GM19193 (cell line): ENCODE results near the gene SNX5.
A peak's percentile ranks its signal among the peaks of the same experiment; 100 is the strongest.

Experiments used
- POLR2A ChIP-seq: IDR thresholded peaks from 4 replicates; pipeline ENCODE4 v1.6.1; 2011; ENCODE audit not compliant: insufficient read depth, insufficient read length; ENCODE audit errors: extremely low read depth

The SNX5 gene

DNA sequence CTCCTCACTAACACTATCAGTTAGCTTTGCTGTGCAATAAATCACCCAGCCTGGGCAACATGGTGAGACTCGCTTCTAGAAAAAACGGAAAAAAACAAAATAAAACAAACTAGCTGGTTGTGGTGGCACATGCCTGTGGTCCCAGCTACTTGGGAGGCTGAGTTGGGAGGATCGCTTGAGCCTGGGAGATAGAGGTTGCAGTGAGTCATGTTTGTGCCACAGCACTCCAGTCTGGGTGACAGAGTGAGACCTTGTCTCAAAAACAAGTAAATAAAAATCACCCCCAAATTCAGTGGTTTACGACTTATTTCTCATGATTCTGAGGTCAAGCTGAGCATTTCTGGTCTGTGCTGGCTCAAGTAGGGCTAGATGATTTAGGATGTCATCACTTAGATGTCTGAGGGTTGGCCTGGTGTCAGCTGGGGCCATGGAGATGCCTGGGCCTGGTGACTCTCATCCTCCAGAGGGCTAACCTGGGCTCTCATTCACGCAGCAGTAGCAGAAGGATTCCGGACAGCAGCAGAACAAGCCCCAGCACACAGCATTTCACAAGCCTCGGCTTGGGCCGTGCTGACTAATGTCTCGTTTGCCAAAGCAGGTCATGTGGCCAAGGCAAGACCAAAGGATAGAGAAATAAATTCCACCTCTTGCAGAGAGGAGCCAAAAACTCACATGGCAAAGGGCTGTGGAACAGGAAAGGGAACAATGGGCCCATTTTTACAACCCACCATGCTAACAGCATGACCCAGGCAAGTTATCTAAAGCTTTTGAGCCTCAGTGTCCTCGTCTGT, 32.7 kb upstream of the SNX5 start:
- no peak for TF ChIP-seq POLR2A

DNA sequence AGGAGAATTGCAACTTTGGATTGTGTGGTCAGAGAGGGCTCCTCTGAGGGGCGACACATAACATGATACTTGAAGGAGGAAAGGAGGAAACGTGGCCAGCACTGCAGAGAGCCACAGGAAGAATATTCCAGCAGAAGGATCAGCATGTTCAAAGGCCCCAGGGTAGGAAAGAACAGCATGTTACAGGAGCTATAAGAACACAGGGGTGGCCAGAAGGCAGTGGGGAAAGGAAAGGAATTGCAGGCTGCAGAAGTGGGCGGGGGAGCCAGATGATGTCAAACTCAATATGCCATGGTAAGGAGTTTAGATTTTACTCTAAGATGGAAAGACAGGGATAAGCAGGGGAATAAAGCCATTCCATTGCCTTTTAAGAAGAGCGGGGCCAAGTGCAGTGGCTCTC, 31.0 kb upstream of the SNX5 start:
- TF ChIP-seq POLR2A: no peak

DNA sequence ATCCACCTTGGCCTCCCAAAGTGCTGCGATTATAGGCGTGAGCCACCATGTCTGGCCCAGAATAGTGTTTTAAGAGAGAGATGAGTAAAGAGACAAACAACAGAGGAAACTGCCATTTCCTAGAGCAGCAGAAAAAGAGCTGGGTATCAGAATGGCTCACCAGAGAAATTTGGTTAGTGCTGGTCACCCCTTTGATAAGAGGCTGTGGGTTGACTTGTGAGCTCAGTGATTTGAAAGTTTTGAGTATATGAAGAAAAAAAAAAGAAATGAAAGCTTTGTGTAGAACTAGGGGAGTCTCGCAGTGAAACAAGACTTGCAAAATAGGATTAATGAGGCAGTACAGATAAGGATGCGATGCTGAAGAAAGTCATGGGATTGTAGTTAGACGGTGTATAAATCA, 29.9 kb upstream of the SNX5 start:
- no peak for TF ChIP-seq POLR2A

DNA sequence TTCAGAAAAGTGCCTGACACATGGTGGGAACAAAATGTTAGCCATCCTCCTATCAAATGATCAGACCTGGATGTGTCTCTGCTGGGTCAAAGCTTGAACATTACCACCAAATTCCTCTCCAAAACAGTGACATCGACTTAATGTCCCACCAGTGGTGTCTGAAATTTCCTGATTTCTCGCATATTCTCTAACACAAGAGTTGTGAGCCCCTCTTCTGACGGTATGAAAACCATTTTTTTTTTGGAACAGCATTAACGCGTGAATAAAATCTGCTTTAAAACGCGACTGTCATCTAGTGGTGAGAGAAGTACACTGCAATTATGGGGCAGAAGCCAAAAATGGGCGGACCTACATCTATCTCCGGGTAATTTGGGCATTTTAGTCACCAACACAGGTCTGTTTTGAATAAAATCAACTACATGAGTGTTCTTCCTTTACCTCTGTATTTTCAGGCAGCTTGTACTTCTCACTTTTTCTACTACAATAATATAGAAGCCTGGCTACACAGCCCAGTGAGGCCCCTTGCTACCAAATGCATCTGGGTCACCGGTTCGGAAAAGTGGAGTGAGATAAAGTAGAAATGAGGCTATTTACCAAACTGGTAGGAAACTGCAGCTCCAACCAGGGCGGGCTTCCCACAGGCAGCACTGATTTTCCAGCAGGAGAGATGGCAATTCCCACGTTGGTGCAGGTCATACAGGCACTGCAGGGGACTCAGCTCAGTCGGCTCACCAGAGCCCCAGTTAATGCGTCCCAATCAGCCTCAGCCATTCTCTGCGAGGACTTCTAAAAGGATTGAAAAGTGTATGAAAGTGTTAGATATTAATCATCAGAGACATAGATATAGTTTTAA, 27.6 kb upstream of the SNX5 start:
- TF ChIP-seq POLR2A: no peak

DNA sequence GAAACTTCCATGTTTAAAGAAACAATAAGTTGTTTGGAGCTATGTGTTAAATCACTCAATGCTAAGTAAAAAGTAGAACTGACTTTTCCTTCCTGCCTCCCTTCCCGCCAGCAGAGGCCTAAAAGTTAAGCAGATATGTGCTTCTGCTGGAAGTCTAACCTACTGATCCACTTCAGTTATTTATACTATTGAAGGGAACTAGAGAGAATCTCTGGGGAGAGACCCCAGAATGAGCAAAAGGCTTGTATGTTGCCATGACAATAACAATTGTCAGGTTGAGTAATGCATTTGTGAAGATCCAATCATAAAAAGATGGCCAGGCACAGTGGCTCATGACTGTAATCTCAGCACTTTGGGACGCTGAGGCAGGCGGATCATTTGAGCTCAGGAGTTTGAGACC, 25.0 kb upstream of the SNX5 start:
- no peak for TF ChIP-seq POLR2A

DNA sequence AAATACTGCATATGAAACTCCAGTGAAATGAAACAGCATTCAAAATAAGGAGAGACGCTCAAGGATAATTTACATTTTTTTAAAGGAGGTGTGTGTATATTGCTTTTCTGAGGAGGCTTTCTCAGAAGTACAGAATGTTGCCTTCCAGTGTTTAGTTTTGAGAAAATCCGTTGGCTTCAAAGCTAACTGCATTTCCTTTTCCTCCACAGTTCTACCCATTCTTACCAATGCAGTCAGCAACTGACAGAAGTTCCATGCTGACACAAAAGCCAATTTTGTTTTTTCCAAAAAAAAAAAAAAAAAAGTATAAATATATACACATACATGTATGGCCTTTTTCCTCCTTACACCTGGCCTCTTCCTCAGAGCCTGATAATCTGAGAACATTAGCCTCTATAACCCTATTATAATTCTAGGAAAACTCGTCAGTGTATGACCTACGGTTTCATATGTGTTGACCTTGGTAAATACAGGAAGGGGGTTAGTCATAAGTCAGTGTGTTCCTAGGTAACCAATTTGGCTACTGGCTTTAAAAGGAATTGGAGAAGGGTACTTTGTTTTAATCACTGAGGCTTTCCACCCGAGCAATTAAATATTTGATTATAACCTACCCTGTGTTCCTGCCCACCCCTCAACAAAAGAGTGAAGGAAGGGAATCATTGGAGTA, 24.4 kb upstream of the SNX5 start:
- TF ChIP-seq POLR2A: no peak

DNA sequence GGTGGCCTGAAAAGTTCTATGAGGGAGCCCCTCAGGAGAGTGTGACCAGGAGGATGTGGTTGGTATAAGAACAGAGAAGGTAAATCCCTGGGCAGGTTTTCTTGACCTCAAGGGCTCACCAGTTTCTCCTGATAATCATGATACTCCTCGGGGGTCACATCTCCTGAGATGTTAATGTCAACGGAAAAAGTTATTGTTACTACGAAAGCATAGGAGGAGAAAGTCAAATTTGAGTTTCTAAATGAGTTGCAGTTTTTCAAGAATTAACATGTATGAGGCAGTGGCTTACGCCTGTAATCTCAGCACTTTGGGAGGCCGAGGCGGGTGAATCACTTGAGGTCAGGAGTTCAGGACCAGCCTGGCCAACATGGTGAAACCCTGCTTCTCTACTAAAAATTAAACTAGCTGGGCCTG, 23.6 kb upstream of the SNX5 start:
- TF ChIP-seq POLR2A: no peak

DNA sequence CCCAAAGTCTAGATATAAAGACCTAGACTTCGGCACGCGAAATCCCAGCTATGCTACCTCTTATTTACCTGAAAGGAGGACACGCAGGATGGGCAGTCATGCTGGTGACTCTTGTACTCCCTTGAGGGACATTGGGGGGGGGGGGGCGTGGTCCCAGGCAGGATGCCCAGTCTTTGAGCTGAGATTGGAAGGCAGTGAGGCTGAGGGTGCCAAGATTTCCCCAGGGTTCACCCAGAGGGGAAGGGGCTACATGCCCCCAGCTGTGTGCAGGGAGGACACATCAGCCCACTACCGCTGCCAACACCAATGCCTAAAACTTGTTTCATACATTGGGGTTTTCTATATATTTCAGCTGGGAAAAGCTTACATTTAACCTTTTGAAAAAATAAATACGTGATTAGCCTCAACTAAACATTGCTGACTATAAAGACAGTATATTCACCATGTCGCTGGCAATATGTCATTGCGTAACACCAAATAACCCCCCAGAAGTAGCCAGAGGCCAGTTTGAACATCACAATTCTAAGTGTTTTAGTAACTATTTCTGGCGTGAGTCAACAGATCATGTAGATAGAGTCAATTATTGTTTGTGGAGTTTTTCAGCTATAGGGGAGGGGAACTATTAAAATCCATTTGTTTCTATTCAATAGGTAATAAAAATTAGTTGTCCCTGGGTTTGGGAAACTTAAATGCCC, 21.8 kb upstream of the SNX5 start:
- TF ChIP-seq POLR2A: no peak

DNA sequence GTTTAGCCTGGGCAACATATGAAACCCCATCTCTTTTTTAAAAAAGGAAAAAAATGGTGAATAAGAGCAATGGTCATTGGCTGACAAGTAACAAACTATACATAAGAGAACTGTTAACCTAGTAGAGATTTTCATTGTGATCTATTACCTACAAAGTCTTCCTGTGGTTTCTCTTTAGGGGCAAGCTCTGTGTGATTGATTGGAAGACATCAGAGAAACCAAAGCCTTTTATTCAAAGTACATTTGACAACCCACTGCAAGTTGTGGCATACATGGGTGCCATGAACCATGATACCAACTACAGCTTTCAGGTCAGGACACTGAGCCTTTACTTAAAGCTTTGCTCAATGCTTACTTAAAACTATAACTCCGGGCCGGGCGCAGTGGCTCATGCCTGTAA, 19.4 kb upstream of the SNX5 start:
- TF ChIP-seq POLR2A: no peak

DNA sequence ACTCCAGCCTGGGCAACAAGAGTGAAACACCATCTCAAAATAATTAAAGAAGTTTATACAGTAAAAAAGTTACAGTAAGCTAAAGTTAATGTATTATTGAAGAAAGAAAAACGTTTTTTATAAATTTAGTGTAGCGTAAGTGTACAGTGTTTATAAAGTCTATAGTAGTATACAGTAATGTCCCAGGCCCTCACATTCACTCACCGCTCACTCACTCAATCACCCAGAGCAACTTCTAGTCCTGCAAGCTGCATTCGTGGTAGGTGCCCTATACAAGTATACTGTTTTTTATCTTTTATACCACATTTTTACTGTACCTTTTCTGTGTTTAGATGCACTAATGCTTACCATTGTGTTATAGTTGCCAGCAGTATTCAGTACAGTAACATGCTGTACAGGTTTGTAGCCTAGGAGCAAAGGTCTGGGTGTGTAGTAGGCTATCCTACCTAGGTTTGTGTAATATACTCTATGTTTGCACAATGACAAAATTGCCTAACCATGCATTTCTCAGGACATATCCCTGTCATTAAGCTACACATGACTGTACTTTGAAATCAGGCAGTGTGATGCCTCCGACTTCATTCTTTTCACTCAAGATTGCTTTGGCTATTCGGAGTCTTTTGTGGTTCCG, 16.9 kb upstream of the SNX5 start:
- TF ChIP-seq POLR2A: no peak

DNA sequence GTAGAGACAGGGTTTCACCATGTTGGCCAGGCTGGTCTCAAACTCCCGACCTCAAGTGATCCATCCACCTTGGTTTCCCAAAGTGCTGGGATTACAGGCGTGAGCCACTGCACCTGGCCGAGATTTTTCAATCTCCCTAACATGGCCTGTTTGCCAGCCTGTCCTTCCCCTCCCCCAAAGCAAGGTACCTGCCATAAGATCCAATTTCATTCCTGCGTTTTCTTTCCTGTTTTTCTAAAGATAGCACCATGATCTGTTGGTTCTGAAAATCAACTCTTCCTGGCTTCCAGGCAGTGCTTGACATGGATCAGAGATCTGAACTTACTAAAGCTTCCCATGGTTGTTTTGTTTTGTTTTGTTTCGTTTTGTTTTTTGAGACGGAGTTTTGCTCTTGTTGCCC, 7.7 kb upstream of the SNX5 start:
- TF ChIP-seq POLR2A: no peak

DNA sequence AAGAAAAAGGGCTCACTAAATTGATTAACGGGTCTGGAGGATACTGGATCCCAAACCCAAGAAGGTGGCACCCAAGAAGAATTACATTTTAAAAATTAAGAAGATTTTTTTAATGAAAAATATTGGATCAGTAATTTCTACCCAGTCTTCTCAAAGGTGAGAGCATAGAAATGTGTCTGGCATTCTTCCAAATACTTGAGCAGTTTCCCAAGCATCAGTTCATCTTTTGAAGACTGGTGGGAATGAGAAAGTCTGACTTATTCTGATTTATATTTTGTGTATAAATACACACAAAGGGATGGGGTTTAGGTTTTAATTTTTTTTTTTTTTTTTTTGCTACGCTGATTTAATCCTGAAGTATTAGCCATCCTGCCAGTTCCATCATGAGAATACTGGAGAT, 3.5 kb upstream of the SNX5 start:
- no peak for TF ChIP-seq POLR2A

DNA sequence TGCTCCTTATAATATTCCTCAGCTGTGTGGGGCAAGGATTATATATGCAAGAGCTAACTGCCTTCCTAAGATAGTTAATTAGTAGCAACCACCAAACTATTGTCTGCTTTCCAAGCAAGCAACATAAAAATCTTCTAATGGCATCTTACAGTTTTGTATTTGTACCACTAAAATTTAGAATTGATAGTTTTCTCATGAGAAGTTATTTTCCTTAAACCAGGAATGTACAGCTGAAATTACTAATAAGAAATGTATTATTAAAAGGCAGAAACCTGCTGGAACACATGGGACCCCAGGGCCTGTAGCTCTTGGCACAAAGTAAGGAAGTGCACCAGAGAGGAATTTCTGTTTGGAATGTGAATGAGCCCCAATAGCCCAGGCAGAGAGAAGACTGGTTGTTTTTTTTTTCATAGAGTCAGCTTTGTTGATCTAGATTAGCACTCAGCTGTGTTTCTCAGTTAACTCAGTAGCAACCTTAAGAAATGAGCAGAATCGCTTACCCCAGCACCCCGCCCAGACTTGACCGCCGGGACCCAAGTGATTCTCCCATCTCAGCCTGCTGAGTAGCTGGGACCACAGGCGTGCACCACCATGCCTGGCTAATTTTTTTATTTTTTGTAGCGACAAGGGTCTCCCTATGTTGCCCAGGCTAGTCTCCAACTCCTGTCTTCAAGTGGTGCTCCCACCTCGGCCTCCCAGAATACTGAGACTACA, 2.9 kb upstream of the SNX5 start:
- TF ChIP-seq POLR2A: no peak

DNA sequence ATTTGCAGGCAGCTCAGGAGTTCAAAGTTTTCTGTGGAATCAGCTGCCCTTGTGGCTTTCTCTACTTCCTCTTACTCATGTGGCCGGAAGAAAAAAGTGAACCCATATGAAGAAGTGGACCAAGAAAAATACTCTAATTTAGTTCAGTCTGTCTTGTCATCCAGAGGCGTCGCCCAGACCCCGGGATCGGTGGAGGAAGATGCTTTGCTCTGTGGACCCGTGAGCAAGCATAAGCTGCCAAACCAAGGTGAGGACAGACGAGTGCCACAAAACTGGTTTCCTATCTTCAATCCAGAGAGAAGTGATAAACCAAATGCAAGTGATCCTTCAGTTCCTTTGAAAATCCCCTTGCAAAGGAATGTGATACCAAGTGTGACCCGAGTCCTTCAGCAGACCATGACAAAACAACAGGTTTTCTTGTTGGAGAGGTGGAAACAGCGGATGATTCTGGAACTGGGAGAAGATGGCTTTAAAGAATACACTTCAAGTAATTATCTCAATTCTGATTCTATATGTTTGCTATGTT, 1.4 kb upstream of the SNX5 start:
- TF ChIP-seq POLR2A: peak; percentile 73

DNA sequence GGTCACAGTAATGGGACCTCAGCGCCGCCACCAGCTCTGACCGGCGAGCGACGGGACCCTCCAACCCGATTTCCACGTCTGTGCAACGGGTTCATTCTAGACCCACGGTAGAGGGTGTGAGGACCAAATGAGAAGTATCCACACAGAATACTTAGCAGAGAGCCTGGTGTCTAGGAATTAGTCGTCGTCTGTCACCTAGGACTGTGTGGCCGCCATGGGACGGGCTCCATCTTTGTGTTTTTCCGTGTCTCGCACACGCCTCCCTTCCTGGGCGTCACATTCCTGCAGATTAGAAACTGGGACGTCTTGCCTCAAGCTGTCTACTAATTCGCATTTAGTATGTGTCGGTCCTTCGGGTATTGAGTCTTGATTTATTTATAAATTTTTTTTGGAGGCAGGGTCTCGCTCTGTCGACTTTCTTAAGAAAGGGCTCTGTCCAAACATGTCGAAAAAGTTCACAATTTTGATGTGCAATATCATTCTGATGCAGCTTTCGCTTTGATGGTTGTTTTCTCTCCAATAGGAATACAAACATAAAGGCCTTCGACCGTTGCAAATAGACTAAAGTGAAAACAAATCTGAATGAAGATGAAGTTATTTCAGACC, 787 bp upstream of the SNX5 start:
- TF ChIP-seq POLR2A: no peak
